ENCODE results near the gene SOD2.
"Not testable (repeated sequence)": the region's sequence is repeated elsewhere in the genome, so short reads cannot be mapped to it uniquely, and the experiment has no call there.

The SOD2 gene

DNA sequence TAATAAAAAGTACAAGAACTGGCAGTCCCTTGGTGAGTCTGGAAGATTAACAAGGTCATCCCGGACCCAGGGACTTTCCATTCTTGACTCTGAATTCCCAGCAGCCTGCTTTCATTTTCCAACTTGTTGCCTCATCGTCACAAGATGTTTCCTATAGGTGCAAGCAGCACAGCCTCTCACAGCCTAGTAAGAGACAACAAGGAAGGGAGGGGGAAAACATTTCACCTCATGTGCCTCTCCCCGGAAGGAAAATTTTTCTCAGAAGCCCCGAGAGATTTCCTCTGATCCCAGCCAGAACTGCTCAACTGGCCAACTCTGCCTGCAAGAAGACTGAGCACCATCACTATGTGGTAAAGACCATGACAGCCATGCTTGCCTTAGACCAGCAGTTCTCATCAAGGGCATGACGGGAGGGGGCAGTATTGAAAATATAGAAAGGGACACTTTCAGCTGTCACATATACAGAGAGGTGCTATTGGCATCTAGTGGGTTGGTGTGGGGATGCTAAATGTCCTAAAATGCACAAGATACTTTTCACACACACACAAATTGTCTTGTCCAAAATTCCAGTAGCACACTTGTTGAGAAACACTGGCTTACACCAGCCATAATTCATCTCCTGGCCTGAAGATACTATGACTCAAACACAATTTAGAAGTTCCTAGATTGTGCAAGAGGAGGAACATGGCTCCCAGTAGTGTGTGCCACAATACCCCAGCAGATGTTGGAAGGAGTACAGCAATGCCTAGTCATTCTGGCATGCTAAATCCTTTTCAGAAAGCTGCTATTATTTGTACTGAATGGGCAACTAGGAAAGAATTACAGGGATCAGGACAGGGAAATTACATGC, 23.4 kb upstream of the SOD2 start:
- DNase-seq (ENCODE audit: low read depth): peak; percentile 73

DNA sequence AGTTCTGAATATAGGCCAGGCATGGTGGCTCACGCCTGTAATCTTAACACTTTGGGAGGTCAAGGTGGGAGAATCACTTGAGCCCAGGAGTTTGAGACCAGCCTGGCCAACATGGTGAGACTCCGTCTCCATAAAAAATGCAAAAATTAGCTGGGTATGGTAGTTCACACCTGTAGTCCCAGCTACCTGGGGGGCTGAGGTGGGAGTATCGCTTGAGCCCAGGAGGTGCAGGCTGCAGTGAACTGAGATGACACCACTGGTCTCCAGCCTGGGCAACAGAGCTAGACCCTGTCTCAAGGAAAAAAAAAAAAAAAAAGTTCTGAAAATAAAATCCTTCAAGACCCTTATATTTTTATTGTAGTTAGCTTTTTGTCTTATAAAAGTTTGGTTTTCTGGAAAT, 22.6 kb upstream of the SOD2 start:
- no peak for DNase-seq (ENCODE audit: low read depth)

DNA sequence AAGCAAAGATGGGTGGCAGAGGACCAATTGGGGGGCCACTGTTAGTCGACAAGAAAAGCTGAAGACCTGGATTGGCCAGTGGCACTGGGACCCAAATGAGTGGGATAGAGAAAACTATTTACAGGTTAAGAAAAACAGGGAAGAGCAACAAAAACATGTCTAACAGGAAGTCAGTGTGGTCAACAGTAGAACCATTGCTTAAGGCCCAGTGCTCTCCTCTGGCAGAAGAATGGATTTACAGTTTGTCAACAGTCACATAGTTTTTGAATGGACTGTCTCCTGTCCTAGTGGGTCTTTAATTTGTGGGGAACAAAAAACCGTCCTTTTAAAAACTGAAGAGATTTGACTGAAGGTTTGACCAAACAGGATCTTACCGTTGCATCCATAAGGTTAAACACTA, 22.1 kb upstream of the SOD2 start:
- no peak for DNase-seq (ENCODE audit: low read depth)

DNA sequence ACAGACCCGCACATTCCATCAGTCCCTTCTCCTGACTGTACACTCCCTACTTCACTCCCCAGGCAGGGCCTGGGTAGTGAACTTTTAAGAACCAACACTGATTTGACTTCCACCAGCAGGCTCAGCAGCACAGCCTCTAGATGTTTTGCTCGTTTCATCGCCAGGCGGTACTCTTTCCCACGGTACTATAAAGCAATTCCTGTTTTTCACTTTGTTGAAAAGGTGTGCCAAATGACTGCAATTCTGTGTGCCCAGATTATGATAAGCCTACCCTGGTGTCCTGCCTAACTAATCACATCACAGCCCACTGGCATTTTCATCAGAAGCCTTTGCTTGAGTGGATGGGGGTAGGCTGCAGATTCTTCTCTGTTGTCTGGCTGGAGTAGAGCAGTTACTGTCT, 21.4 kb upstream of the SOD2 start:
- no peak for DNase-seq (ENCODE audit: low read depth)

DNA sequence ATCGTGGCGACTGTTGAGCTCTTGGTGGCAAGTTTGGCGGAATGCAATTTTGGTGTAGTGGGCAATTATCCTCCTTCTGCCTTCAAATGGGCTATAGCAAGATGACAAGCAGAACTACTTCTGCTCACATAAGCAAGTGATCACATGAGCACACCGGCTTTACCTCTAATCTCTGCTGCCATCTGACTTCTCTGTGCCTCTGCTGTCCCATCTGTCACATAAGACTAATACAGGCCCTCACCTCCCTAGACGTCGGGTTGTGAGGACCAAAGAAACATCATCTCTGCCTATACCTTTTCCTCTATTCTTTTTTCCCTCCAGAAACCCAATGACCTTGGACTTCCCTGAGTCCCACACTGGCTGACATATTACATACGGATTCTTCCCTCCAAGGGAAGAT, 20.9 kb upstream of the SOD2 start:
- DNase-seq (ENCODE audit: low read depth): no peak

DNA sequence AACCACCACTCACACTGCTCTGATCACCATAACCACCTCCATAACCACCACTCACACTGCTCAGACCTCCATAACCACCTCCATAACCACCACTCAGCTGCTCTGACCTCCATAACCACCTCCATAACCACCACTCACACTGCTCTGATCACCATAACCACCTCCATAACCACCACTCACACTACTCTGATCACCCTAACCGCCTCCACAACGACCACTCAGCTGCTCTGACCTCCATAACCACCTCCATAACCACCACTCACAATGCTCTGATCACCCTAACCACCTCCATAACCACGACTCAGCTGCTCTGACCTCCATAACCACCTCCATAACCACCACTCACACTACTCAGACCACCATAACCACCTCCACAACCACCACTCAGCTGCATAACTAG, 19.3 kb upstream of the SOD2 start:
- not testable (repeated sequence) for DNase-seq (ENCODE audit: low read depth)

DNA sequence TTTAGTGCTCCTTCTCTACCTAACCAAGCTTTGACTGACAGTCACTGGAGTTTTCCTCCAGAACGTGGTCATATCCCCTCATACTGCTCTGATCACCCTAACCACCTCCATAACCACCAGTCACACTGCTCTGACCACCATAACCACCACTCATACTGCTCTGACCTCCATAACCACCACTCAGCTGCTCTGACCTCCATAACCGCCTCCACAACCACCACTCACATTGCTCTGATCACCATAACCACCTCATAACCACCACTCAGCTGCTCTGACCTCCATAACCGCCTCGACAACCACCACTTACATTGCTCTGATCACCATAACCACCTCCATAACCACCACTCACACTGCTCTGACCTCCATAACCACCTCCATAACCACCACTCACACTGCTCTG, 17.6 kb upstream of the SOD2 start:
- DNase-seq (ENCODE audit: low read depth): not testable (repeated sequence)

DNA sequence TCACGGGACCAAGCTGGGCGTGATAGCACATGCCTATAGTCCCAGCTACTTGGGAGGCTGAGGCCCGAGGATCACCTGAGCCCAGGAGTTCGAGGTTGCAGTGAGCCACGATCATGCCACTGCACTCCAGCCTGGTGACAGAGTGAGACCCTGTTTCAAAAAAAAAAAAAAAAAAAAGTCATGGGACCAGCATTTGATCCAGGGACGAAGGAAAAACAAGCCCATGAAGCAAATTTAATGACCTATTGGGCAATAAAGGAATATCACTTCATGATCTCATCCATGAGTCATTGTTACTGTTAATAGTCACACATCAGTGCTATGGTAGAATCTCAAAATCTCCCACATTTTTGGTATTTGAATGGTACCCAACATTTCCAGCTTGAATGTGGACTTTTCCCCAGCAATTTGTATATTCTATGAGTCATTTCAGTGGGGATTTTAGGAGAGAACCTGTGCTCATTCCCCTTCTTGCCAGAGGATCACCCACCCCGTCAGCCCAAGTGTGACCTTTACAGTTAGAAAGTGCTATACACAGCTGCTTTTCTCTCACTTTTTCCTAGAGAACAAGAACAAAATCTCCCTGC, 8.5 kb upstream of the SOD2 start:
- DNase-seq (ENCODE audit: low read depth): no peak

DNA sequence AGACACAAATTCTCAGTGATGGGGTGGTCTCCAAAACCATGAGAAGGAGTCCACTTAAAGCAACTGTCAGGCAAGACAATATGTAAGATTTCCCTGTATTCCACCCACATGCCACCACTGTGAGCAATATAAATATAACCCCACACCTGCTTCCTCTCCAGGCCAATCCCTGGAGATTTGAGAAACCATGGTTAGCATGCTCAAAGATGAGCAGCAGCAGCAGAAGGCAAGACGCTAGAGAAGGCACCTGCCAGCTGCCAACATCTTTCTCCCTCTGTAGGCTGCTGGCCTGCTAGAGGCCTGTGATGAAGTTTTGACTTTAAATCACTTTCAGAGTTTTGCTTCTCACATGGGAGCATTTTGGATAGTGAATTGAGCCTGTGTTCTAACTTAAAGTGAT, 7.9 kb upstream of the SOD2 start:
- no peak for DNase-seq (ENCODE audit: low read depth)

DNA sequence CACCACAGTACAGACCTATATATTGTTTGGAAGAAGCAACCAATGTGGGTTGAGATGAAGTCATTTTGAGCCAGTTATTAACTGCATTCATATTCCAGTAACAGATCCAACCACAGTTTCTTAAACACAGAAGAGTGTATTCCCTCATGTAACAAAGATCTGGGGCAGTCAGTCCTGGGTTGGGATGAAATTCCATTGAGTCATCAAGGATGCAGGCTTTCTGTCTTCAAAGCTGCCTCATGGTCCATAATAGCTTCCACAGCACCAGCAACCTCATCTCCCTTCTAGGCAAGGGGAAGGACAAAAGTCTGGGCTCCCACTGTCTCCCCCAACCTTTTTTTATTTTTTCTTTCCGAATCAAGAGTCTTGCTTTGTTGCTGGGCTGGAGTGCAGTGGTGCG, 2.9 kb upstream of the SOD2 start:
- no peak for DNase-seq (ENCODE audit: low read depth)

DNA sequence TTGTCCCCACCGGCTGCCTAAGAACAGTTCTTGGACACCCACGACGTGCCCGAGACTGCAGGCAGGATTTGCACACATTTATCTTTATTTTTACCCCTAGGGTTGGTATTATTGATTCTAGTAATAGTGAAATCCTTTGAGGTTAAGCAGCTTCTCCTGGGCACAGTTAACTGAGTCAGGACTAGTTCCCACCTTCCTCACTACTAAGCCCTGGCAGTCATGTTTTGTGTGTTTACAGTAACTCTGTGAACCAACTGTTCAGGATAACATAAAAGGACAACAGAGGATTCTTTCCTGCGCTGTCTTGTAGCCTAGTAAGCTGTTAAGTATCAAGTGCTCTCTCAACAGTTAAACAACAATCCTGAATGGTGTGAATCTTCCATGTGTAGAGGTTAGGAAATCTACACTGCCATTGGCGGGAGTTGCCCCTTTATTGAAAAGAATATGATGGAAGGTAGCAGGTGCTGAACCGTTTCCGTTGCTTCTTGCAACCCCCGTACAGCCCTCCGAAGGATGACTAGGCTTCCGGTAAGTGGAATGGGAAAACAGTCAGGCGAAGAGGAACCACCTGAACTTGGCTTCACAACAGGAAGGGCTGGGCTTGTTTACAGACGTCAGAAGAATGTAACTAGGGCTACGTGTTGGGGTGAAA, 979 bp upstream of the SOD2 start:
- no peak for DNase-seq (ENCODE audit: low read depth)

DNA sequence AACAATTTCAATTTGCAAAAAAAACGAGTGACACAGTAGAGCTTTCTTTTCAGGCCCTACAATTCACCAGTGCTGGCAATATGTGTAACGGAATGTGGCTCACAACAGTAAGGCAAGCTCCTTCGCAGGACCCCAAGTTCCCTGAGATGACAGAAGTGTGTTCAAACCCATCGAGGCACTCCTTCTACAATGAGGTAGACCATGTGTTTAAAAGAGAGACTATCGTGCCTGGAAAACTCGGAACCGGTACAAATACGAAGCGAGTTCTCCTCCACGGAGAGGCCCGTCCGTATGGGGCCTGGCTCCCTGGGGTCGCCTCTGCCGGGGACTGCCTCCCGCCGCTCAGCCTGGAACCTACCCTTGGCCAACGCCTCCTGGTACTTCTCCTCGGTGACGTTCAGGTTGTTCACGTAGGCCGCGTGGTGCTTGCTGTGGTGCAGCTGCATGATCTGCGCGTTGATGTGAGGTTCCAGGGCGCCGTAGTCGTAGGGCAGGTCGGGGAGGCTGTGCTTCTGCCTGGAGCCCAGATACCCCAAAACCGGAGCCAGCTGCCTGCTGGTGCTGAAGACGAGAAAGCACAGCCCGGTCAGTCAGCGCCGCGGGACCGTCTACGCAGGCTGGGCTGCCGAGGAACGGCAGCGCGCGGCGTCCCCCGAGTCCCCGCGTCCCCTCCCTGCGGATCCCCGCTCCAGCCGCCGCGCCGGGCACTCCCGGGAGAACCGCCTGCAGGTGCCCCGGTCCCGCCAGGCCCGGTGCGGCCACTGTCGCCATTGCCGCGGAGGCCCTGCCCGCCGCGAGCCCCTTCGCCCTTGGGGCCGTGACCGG, 526 bp downstream of the SOD2 start:
- DNase-seq (ENCODE audit: low read depth): no peak

DNA sequence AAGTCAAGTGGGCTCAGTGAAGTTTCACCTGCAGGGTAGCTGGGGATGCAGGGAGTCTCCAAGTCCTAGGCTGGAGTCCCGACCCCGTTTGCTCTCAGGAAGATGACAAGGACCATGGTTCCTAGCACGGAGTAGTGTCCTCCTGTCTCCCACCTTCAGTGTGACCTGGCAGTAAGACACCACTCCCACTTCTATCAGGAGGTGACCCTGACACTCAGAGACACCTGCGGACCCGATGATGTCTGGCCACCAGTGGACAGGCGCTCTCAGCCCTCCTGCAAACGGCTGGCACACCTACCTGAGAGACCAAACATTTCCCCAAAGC, 1.1 kb downstream of the SOD2 start:
- DNase-seq (ENCODE audit: low read depth): no peak

DNA sequence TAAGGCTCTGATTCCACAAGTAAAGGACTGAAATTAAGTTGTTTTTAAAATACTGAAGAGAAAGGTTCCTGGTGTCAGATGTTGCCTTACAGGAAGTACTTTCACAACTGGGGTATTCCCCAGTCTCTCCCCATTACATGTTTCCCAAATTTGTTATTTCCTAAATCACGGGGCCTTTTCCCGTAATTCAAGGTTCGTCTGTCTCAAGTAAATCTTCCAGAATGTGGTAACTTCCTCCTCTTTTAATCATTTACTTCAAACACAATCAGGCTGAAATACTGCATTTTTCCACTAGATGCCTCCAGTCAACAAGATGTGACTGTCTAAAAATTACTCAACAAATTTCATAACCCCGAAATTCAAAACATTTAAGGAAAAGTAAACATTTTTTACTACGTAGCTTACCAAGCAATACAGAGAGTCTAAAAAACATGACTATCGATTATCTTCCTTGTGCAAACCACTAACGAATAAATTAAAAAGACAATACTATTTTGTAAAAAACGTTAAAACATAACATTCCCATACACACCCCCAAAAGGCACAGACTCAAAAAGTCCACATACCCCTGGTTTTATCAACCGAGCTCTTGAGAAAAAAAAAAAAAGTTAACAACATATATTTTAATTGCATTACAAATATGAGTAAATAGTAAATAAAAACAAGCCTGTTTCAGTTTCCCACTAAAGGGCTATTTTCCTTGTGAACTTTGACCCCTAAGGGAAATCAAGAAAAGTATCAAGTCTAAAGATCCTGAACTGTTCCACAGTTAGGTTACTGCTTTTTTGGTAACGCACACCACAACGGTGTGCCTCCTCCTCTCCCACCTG, 1.7 kb downstream of the SOD2 start:
- no peak for DNase-seq (ENCODE audit: low read depth)

DNA sequence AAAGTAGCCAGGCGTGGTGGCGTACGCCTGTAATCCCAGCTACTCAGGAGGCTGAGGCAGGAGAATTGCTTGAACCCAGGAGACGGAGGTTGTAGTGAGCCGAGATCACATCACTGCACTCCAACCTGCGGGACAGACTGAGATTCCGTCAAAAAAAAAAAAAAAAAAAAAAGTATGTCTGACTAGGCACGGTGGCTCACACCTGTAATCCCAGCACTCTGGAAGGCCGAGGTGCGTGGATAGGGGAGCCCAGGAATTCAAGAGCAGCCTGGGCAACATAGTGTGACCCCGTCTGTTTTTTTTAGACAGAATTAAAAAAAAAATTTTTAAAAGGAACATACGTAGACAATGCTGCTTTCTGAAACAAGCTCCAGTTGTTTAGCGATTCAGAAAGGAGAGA, 2.9 kb downstream of the SOD2 start:
- DNase-seq (ENCODE audit: low read depth): not testable (repeated sequence)

DNA sequence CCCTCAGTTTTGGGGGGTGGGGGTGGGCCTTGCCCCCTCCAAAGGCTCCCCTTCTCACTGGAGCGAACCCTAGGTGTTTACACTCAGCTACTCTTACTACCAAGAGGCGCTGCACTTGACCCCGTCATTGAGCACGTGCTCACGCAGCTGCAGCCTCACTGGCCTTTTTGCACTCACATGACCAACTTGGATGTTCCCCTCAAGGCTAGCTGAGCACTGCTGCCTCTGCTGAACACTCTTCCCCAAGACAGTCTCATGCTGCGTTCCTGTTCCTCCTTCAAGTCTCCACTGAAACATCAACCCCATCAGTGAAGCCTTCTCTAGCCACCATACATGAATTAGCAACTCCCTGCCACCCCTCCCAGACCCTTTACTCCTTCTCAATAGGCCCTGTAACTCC, 4.0 kb downstream of the SOD2 start:
- no peak for DNase-seq (ENCODE audit: low read depth)

DNA sequence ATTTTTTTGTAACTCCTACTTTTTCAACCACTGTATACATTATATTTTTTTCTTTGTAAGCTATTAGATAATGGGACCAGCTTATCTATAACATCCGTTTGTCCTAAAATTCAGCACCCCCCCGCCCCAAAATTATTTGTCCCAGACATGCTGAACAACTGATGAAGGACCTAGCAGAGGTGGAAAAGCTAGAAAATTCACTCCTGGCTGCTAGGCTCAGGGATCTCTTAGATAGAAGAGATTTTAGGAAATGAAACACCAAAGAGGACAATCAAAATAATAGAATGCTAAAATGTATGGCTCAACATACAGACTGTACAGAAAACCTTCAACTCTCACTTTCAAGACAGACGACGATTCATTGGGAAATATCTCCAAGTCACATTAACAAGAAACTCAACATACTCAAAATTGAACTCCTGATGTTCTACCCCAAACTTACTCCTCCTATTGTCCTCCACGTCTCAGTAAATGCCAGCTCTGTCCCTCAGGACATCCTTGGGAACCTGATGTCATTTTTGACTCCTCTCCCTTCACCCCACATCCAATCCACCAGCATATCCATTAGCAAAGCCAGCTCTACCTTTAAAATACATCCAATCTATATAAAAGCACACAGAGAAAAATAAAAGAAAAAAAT, 4.7 kb downstream of the SOD2 start:
- no peak for DNase-seq (ENCODE audit: low read depth)

DNA sequence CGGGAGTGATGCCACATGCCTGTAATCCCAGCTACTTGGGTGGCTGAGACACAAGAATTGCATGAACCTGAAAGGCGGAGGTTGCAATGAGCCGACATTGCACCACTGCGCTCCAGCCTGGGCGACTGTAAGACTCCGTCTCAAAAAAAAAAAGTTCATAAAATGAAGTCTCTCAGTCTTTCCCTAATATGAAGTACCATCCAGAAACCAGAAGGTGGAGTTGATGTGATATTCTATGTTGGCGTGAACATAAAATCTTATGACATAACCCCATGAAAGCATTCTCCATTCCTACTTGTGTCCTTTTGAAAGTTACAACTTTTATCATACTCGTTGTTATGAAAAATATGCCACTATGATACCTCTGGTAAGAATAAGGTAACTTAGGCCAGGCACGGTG, 5.7 kb downstream of the SOD2 start:
- DNase-seq (ENCODE audit: low read depth): no peak

DNA sequence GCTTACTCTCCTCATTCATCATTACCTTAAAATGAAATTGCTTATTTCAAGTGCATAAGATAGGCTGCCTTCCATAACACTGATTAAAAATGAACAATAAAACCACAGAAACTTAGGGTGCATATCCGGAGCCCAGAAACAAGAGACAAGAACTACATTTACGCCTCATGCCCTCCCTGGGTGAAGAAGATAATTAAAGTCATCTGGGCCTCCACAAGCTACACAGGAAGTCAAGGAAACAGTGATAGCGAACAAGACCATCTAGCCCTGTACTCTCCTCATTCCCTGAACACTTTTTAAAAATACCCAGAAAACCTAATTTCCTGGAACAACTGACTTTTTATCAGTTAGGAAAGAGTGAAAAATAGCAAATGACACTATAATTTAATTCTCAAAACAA, 6.3 kb downstream of the SOD2 start:
- no peak for DNase-seq (ENCODE audit: low read depth)

DNA sequence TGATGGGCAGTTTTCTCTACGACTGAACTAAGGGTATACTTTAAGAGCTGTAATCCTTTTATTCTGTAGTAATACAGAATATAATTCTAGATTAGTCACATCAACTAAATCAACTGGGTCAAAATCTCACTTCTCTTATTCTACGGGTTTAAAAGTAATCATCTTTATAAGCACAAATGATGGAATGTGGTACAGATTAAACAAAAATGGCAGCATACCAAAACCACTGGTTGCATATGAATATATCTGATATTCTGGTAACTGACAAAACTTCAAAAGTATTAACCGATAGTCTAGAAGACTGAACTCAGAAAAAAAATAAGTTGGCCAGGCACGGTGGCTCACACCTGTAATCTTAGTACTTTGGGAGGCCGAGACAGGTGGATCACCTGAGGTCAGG, 7.0 kb downstream of the SOD2 start:
- no peak for DNase-seq (ENCODE audit: low read depth)

DNA sequence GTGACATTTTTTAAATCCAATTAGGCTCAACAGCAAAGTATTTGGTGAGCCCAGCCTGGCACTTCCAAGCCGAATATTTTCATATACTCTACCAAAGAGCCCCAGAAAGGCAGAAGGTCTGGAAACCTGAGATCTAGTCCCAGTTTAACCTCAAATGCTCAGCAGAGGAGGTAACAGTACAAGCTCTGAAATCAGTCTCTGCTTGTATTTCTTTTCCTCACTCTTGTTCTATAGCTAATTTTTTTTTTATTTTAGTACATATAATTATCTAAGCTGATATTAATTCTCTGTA, 9.1 kb downstream of the SOD2 start:
- no peak for DNase-seq (ENCODE audit: low read depth)

DNA sequence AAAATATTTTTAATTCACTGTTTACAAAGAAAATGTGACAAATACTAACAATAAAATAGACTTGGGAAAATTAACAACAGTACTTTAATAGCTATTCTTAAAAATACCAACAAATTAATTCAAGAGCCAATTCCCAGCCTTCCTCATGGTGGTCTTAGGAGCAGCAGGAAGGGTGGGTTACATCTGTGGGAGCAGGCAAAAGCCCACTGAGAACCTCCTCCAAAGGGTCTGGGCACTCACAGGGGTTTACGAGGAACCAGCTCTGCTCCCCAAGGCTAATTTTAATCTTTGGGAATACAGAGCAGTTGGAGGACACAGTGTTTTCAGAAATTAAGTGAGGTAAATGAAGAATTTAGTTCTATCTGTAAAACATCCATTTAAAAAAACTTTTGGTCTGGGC, 10.2 kb downstream of the SOD2 start:
- no peak for DNase-seq (ENCODE audit: low read depth)
